Nephron (organoid): ENCODE results near the gene NFXL1.

ENCODE experiments used
- H3K27ac Mint-ChIP-seq, 3 experiments: 2 replicates each; pipeline ENCODE4 v1.8.0; 2020; ENCODE audit warnings: mixed read lengths in 3 of 3, mild to moderate bottlenecking in 2 of 3, moderate library complexity in 1 of 3
- H3K27me3 Mint-ChIP-seq: 2 replicates; pipeline ENCODE4 v1.8.0; 2021; ENCODE audit warnings: low read depth, mild to moderate bottlenecking, moderate library complexity, mixed read lengths
- H3K36me3 Mint-ChIP-seq: 2 replicates; pipeline ENCODE4 v1.8.0; 2020; ENCODE audit warnings: low read depth, mixed read lengths
- H3K4me1 Mint-ChIP-seq: 2 replicates; pipeline ENCODE4 v1.8.0; 2020; ENCODE audit warnings: mixed read lengths
- H3K4me3 Mint-ChIP-seq, 3 experiments: 2 replicates each; pipeline ENCODE4 v1.8.0; 2020; ENCODE audit warnings: mild to moderate bottlenecking in 3 of 3, mixed read lengths in 3 of 3, moderate library complexity in 2 of 3
- H3K9me3 Mint-ChIP-seq: 2 replicates; pipeline ENCODE4 v1.8.0; 2020; ENCODE audit warnings: mixed read lengths
- CTCF ChIP-seq, 3 experiments: fragments of 200-600 bp; sonication (generic); IDR thresholded peaks; one replicate each; pipeline ENCODE4 v1.5.0; 2021; ENCODE audit warnings: antibody characterized with exemption in 3 of 3; ENCODE audit not compliant: unreplicated experiment in 3 of 3

NFXL1 gene

GRCh38 chr4:47914220-47914925 lies at the start of gene NFXL1:
NFXL1 (minus strand) TSS chr4:47914583; CDS start chr4:47914203, 380 bp downstream.
- peaks cover 27% of the 10 kb centered on the region for H3K4me1 Mint-ChIP-seq
- H3K27ac Mint-ChIP-seq, result peak within 1 kb of the TSS; percentile 82 to 90 (median 87)
- H3K36me3 Mint-ChIP-seq, result peaks cover 22% of the 10 kb centered on the region
- peak within 1 kb of the TSS; percentile 97 for H3K4me3 Mint-ChIP-seq
- TF ChIP-seq CTCF (IDR thresholded peaks at IDR 0.05; ENCODE audit: unreplicated experiment in 3 of 3), result no peak
- H3K27me3 Mint-ChIP-seq, result no peaks in the 10 kb centered on the region
- H3K9me3 Mint-ChIP-seq, result peaks cover 10% of the 10 kb centered on the region

GRCh38 chr4:47954677-47955076 lies 40.3 kb upstream of the NFXL1 start:
- H3K4me1 Mint-ChIP-seq, result no peaks in the 10 kb centered on the region
- TF ChIP-seq CTCF (IDR thresholded peaks at IDR 0.05; ENCODE audit: unreplicated experiment in 3 of 3), result no peak
- no peak overlapping the region for H3K27ac Mint-ChIP-seq
- peaks cover 3% of the 10 kb centered on the region for H3K27me3 Mint-ChIP-seq
- no peaks in the 10 kb centered on the region for H3K9me3 Mint-ChIP-seq
- no peak overlapping the region for H3K4me3 Mint-ChIP-seq
- H3K36me3 Mint-ChIP-seq, result no peaks in the 10 kb centered on the region

- no peak for TF ChIP-seq CTCF (IDR thresholded peaks at IDR 0.05; ENCODE audit: unreplicated experiment in 3 of 3)
- Mint-ChIP-seq H3K36me3 (no peaks in the 10 kb centered on the region), H3K4me3 (no peak overlapping the region), H3K9me3 (no peaks in the 10 kb centered on the region), H3K4me1 (no peaks in the 10 kb centered on the region), H3K27me3 (peaks cover 3% of the 10 kb centered on the region), H3K27ac (no peak overlapping the region)
Observed at GRCh38 chr4:47954245-47954644, 39.9 kb upstream of the NFXL1 start.

- H3K27me3 Mint-ChIP-seq, result no peaks in the 10 kb centered on the region
- no peaks in the 10 kb centered on the region for H3K9me3 Mint-ChIP-seq
- no peak overlapping the region for H3K4me3 Mint-ChIP-seq
- H3K4me1 Mint-ChIP-seq, result no peaks in the 10 kb centered on the region
- TF ChIP-seq CTCF (IDR thresholded peaks at IDR 0.05; ENCODE audit: unreplicated experiment in 3 of 3), result no peak
- no peaks in the 10 kb centered on the region for H3K36me3 Mint-ChIP-seq
- H3K27ac Mint-ChIP-seq, result no peak overlapping the region
Observed at GRCh38 chr4:47945930-47946726, 31.7 kb upstream of the NFXL1 start.

- no peaks in the 10 kb centered on the region for H3K4me1 Mint-ChIP-seq
- H3K27ac Mint-ChIP-seq, result no peak overlapping the region
- TF ChIP-seq CTCF (IDR thresholded peaks at IDR 0.05; ENCODE audit: unreplicated experiment in 3 of 3), result no peak
- no peaks in the 10 kb centered on the region for H3K9me3 Mint-ChIP-seq
- H3K36me3 Mint-ChIP-seq, result no peaks in the 10 kb centered on the region
- no peaks in the 10 kb centered on the region for H3K27me3 Mint-ChIP-seq
- H3K4me3 Mint-ChIP-seq, result no peak overlapping the region
Observed at GRCh38 chr4:47942081-47942819, 27.9 kb upstream of the NFXL1 start.
